Measurements from ENCODE around the gene FBXW11. TPM values are rescaled to one million over a fixed set of nuclear protein-coding genes. Genes with fewer than 3 reads are reported as not detected.

Gene FBXW11
- total and polyA plus RNA-seq, 2 donors (not counting 1 experiment from before 2014, with no cell fraction given) = 19.7 to 62.4 TPM

- H3K4me1 ChIP-seq (ENCODE audit: control insufficient read depth in 2 of 2, insufficient read depth in 2 of 2, low read length in 2 of 2) = no peaks in the 10 kb centered on the region
- no peaks in the 10 kb centered on the region for H3K27me3 ChIP-seq (replicated peaks in 1 of 4; ENCODE audit: control extremely low read depth in 1 of 4, control insufficient read depth in 3 of 4, insufficient read depth in 4 of 4, low read length in 3 of 4)
- intact Hi-C loops (cut with micrococcal nuclease) = no loop called here
- H3K9ac ChIP-seq (ENCODE audit: low read length) = no peak overlapping the region
- H3K27me3 Mint-ChIP-seq = no peaks in the 10 kb centered on the region
- 75% methylated on average over 2 of the region's 4 CpGs for WGBS (ENCODE audit: insufficient coverage)
- H4K20me1 ChIP-seq (ENCODE audit: control insufficient read depth, insufficient read depth, low read length, poor library complexity, severe bottlenecking) = no peaks in the 10 kb centered on the region
- no peak overlapping the region for H3K4me3 Mint-ChIP-seq
- no peaks in the 10 kb centered on the region for H3K9me3 Mint-ChIP-seq (ENCODE audit: insufficient read depth)
- H3K79me2 ChIP-seq (ENCODE audit: control insufficient read depth, insufficient read depth, low read length) = peaks cover 3% of the 10 kb centered on the region
- H3K27ac ChIP-seq (ENCODE audit: low read length in 2 of 2) = no peak overlapping the region
- ATAC-seq (ENCODE audit: low read depth) (no peak), DNase-seq (no peak)
- no peak overlapping the region for H3K4me2 ChIP-seq (replicated peaks; ENCODE audit: low read depth, low read length, poor library complexity, severe bottlenecking)
- H3K4me1 Mint-ChIP-seq = no peaks in the 10 kb centered on the region
- H2AFZ ChIP-seq (ENCODE audit: insufficient read depth, low read depth, low read length, poor library complexity, severe bottlenecking) = no peak overlapping the region
- H3K36me3 ChIP-seq (replicated peaks in 1 of 2; ENCODE audit: control extremely low read depth in 1 of 2, control insufficient read depth in 1 of 2, extremely low read depth in 1 of 2, insufficient read depth in 2 of 2, low read length in 1 of 2) = peaks cover 9 to 37% of the 10 kb centered on the region in 2 experiments
- H3K4me3 ChIP-seq (ENCODE audit: control extremely low read depth in 1 of 5, extremely low read depth in 1 of 5, insufficient read depth in 1 of 5, low read depth in 2 of 5, low read length in 4 of 5) = no peak overlapping the region
- POLR2A ChIA-PET = no interaction called here
- H3K9me3 ChIP-seq (ENCODE audit: control extremely low read depth in 1 of 3, control insufficient read depth in 2 of 3, insufficient read depth in 1 of 3, low read length in 2 of 3) = no peaks in the 10 kb centered on the region
- CTCF ChIA-PET = interaction anchor here (0.7 to 1.2 kb wide), 2 partner anchors 9 to 27 kb away, joined by 3 to 4 read pairs; no protein-coding TSS in a partner anchor
- TF ChIP-seq CTCF (IDR thresholded peaks at IDR 0.05) (no peak), EZH2 (IDR thresholded peaks at IDR 0.05; ENCODE audit: borderline replicate concordance, insufficient read depth, low read depth, low read length, poor library complexity, severe bottlenecking) (no peak)
- no peak overlapping the region for H3K27ac Mint-ChIP-seq
Measured at GRCh38 chr5:171882118-171882517, 124.3 kb downstream of the FBXW11 start.

GRCh38 chr5:171874234-171874633 lies 132.2 kb downstream of the FBXW11 start:
- intact Hi-C loops (cut with micrococcal nuclease) = no loop called here
- Histone ChIP-seq H4K20me1 (ENCODE audit: control insufficient read depth, insufficient read depth, low read length, poor library complexity, severe bottlenecking) (peaks cover 17% of the 10 kb centered on the region), H3K27ac (ENCODE audit: low read length in 2 of 2) (no peak overlapping the region), H3K27me3 (replicated peaks in 1 of 4; ENCODE audit: control extremely low read depth in 1 of 4, control insufficient read depth in 3 of 4, insufficient read depth in 4 of 4, low read length in 3 of 4) (no peaks in the 10 kb centered on the region), H3K4me1 (ENCODE audit: control insufficient read depth in 2 of 2, insufficient read depth in 2 of 2, low read length in 2 of 2) (no peaks in the 10 kb centered on the region), H3K4me2 (replicated peaks; ENCODE audit: low read depth, low read length, poor library complexity, severe bottlenecking) (no peak overlapping the region), H3K36me3 (replicated peaks in 1 of 2; ENCODE audit: control extremely low read depth in 1 of 2, control insufficient read depth in 1 of 2, extremely low read depth in 1 of 2, insufficient read depth in 2 of 2, low read length in 1 of 2) (peaks cover 13 to 83% of the 10 kb centered on the region in 2 experiments), H3K9ac (ENCODE audit: low read length) (no peak overlapping the region), H3K79me2 (ENCODE audit: control insufficient read depth, insufficient read depth, low read length) (peaks cover 3% of the 10 kb centered on the region), H2AFZ (ENCODE audit: insufficient read depth, low read depth, low read length, poor library complexity, severe bottlenecking) (no peak overlapping the region), H3K4me3 (ENCODE audit: control extremely low read depth in 1 of 5, extremely low read depth in 1 of 5, insufficient read depth in 1 of 5, low read depth in 2 of 5, low read length in 4 of 5) (no peak overlapping the region), H3K9me3 (ENCODE audit: control extremely low read depth in 1 of 3, control insufficient read depth in 2 of 3, insufficient read depth in 1 of 3, low read length in 2 of 3) (no peaks in the 10 kb centered on the region)
- ATAC-seq (ENCODE audit: low read depth) (no peak), DNase-seq (no peak)
- no CpG with 5 or more reads among the region's 2 CpGs for WGBS (ENCODE audit: insufficient coverage)
- Mint-ChIP-seq H3K27me3 (no peaks in the 10 kb centered on the region), H3K9me3 (ENCODE audit: insufficient read depth) (no peaks in the 10 kb centered on the region), H3K4me1 (no peaks in the 10 kb centered on the region), H3K4me3 (no peak overlapping the region), H3K27ac (no peak overlapping the region)
- CTCF ChIA-PET = interaction anchor here (1.1 kb wide), 1 partner anchor 16 kb away, joined by 3 read pairs; no protein-coding TSS in a partner anchor
- TF ChIP-seq CTCF (IDR thresholded peaks at IDR 0.05) (no peak), EZH2 (IDR thresholded peaks at IDR 0.05; ENCODE audit: borderline replicate concordance, insufficient read depth, low read depth, low read length, poor library complexity, severe bottlenecking) (no peak)
- POLR2A ChIA-PET = no interaction called here
